ENCODE results near the gene INMT.

INMT gene

GRCh38 chr7:30790356-30790755 lies 38.4 kb downstream of the INMT start:
- no peak for DNase-seq

DNA sequence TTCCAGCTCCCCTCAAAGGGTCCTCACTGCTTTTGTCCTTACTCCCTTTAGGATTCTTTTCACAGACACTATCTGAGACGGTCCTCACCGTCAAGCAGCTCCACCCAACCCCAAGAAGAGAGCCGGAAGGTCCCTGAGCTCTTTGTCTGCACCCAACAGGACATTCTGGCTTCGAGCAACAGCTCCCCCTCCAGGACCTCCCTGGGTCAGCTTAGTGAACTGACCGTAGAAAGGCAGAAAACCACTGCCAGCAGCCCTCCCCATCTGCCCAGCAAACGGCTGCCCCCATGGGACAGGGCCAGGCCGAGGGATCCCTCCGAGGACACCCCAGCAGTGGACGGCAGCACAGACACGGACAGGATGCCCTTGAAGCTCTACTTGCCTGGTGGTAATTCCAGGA lies 39.2 kb downstream of the INMT start:
- DNase-seq = no peak

DNA sequence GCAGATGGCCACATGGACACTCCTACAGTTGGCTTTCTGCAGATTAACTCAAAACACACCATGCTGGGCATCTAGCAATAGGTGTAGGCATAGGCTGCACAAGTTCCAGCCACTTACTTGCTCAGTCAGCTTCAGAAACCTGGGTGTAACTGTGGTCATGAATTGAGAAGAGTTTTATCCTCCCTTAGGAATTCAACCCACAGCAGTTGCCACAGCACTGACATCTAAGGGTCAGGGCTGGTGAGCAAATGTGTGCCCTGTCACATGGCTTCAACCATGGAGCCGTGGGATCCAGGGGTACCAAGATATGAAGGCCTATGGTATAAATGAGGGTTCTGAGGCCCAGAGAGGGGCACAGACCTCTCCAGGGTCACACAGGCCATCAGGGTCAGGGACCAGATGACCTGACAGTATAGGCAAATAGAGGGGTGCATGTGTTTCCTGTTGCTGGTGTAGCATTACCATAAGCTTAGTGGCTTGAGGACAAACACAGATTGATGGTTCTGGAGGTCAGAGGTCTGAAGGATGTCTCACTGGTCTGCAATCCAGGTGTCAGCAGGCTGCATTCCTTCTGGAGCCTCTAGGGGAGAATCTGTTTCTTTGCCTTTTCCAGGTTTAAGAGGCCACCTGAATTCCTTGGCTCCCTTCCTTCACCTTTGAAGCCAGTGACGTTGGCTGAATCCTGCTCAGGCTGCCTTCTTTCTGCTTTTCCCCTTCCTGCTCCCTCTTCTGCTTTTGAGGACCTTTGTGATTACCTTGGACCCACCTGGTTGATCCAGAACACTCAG lies 43.4 kb downstream of the INMT start:
- DNase-seq = no peak

DNA sequence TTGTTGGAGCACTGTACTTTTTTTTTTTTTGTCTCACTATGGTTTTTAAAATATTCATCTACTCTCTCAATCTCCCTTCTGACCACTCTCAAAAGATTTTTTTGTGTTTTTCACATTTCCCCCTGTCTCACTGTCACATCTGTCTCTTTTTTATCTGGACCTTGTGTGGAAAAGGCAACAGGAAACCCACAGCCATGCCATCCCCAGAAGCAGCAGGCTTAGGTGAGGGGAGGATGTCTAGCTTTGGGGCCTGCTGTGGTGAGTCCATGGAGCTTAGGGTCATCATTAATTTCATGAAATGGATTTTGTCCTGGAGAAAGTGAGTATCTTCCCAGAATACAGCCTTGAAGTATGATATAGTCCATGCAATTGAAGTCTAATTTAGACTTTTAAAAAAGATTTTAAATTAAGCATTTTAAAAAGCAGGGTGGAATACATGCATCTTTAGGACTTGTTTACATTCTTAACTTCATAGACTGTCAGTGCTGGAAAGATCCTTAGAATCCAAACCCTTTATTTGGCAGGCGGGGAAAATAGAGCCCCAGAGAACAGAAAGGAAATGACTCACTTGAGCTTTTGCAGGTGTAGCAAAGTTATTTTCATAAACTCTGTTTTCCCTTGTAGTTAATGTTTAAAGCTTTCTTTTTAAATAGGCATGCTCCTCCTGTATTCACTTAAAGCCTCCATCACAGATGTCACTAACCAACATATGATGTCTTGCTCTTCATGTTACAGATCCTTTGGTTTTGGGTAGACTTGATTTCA lies 44.4 kb downstream of the INMT start:
- no peak for DNase-seq

GRCh38 chr7:30797176-30798040 lies 45.5 kb downstream of the INMT start:
- DNase-seq = no peak

- DNase-seq = no peak
Observed at GRCh38 chr7:30799206-30799975, 47.5 kb downstream of the INMT start.

DNA sequence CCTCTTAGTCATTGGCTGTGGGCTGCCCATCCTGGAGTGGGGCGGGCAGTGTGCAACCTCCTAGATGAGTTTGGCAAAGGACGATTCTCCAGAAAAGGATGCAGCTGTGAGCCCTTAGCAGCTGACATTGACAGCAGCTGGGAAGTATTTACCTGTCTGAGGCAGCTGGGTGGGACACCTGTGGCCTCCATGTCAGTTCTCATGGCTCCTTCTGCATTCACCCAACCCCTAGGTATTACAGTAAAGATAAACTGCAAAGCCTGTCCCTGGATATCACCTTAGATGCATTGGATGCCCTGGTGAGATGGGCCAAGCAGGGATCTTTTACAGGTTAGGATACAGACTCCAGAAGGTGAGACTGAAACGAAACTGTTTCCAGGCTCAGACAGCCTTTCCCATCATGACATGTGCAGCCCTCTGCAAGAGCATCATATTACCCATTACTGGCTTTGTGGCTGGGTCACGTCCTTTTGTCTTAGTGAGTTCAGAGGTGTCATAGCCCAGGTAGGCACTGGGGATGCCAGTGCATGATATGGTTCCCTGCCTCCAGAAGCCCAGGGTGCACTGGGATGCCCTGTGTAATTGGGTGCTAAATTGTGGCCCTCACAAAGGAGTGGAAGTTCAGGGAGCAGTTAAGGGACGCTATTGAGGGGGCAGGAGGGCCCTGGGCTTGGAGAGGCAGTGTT lies 48.2 kb downstream of the INMT start:
- no peak for DNase-seq

GRCh38 chr7:30800785-30801252 lies 48.9 kb downstream of the INMT start:
- peak; percentile 12 for DNase-seq

DNA sequence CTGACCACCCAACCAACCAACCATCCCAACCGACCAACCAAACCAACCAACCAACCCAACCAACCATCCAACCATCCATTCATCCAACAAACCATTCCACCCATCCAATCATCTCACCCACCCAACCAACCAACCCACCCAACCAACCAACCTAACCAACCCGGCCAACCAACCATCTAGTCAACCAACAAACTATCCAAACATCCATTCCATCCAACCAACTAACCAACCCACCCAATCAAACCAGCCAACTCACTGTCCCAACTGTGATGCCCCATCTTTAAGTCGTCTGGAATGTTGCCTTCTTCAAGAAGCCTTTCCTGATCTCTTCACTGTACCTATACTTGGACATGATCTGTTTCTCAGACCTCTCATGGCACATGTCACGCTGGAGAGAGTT lies 50.9 kb downstream of the INMT start:
- no peak for DNase-seq

DNA sequence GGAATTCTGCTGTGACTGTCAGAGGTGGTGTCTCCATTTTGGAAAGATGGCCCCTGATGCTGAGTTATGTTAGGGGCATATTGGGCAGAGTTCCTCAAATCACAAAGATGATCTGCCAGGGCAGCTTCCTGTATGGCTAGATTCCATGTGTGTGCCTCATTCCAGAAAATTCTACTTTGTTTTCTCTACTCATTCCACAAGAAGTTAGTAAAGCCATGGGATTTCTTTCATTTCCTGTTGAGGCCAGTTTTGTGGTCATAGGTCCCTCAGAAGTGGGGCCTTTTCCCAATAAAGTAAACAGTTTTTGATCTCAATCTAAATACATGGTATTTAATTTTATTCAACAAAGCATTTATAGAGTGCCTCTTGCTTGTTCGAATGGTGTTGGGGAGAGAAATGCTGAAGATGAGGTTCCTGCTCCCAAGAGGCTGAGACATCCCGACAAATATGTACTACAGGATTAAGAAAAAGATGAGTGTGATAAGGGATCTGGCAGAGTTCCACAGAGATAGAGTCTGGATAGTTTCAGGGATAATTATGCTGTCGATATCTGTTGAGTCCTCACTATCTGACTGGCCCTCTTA lies 52.2 kb downstream of the INMT start:
- no peak for DNase-seq

DNA sequence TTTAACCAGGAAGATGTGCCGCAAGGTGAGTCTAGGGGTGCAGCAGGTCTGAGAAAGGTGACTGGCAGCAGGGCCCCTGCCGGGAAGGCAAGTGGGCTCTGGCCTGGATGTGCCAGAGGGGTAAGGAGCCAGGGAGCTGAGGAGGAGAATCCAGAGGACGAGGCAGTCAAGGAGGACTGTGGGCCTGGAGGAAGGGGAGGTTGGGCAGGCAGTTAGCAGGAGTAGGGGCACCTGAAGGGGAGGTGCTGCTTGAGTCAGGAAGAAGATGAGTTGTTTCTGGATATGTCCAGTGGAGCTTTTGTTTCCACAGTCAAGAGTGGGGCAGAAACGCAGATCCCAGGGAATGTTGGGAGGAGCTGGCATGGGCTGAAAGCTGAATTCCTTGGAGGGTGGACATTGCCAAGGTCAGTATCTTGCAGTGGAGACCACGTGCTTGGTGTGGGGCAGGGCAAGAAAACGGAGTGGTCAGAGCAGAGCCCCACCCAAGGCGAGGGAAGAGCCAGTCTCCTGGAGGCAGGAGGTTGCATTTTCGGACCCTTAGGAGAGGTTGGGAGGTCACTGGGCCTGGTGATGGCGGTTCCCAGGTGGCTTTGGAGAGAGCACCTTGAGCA lies 53.3 kb downstream of the INMT start:
- no peak for DNase-seq

- no peak for DNase-seq
Observed at GRCh38 chr7:30805931-30806330, 54.0 kb downstream of the INMT start.
